ENCODE results near the gene SLC25A41. TPM values are rescaled to one million over a fixed set of nuclear protein-coding genes. Genes with fewer than 3 reads are reported as not detected.
A peak's percentile ranks its signal among the peaks of the same experiment; 100 is the strongest.

SLC25A41 gene
- total and polyA plus RNA-seq, 2 of the 13 experiments (the other 11 are each of a cell fraction or from before 2014, with no cell fraction given) = 0.33 to 0.95 TPM

DNA sequence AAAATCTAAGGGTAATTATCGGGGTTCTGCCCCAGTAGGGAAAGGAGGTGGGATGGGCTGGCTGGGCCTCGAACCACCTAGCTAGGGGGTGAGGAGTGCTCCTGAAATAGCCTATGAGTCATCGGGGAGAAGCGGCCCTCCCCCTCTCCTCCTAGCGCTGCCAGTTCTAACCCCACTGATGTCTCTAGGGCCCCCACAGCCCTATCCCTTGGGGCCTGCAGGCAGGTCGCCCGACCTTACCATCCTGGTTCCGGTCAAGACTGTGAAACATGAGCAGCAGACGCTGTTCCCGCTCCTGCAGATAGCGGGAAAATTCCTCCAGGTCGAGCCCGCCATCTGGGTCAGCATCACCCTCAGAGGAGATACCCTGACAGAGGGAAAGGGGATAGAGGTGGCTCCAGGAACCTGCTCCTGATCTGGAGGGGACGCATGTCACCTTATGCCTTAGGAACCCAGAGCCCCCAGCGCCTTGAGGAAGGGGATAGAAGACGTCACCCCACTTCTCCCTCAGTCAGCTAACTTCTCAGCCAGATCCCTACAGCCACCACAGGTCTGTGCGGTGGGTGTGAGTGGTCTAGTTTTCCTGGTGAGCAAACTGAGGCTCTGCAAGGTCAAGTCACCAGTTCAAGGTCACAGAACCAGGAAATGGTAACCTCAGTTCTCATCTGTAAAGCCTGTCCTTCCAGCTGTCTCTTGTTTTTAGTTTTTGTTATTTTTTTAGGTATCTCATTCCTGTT is 24.6 kb upstream of the SLC25A41 start:
- H3K36me3 ChIP-seq (replicated peaks in 1 of 2; ENCODE audit: control insufficient read depth in 1 of 2, insufficient read depth in 2 of 2, low read length in 2 of 2) = peaks cover 9 to 24% of the 10 kb centered on the region in 2 experiments
- FAIRE-seq = no peak
- TF ChIP-seq, protein P1, sequence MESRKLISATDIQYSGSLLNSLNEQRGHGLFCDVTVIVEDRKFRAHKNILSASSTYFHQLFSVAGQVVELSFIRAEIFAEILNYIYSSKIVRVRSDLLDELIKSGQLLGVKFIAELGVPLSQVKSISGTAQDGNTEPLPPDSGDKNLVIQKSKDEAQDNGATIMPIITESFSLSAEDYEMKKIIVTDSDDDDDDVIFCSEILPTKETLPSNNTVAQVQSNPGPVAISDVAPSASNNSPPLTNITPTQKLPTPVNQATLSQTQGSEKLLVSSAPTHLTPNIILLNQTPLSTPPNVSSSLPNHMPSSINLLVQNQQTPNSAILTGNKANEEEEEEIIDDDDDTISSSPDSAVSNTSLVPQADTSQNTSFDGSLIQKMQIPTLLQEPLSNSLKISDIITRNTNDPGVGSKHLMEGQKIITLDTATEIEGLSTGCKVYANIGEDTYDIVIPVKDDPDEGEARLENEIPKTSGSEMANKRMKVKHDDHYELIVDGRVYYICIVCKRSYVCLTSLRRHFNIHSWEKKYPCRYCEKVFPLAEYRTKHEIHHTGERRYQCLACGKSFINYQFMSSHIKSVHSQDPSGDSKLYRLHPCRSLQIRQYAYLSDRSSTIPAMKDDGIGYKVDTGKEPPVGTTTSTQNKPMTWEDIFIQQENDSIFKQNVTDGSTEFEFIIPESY (CRISPR knock-in tag; IDR thresholded peaks at IDR 0.05) = peak; percentile 19; the same call in 1 of the 2 replicates
- TF ChIP-seq POGK (CRISPR knock-in tag; conservative IDR thresholded peaks at IDR 0.05) (no peak), ZNF619 (CRISPR knock-in tag; IDR thresholded peaks at IDR 0.05) (0 out of 2 replicates have a peak, but pooled peaks have one; percentile 8), NRL (CRISPR knock-in tag; IDR thresholded peaks at IDR 0.05; ENCODE audit: borderline replicate concordance) (no peak), ZNF629 (CRISPR knock-in tag; conservative IDR thresholded peaks at IDR 0.05) (0 out of 2 replicates have a peak, but pooled peaks have one; percentile 3)
- H2AFZ ChIP-seq (ENCODE audit: low read length) = no peak overlapping the region
- 96% methylated on average over 13 of the region's 17 CpGs for WGBS (ENCODE audit: low lambda C conversion rate)
- peak overlapping the region in 2 of 3 experiments; percentile 66 to 81; a peak in 3 of 6 replicates for H3K4me3 ChIP-seq (replicated peaks in 1 of 3; ENCODE audit: insufficient read depth in 1 of 3, low read depth in 2 of 3, low read length in 3 of 3)
- peak overlapping the region; percentile 57; the same call in 1 of the 2 replicates for H3K9ac ChIP-seq (ENCODE audit: insufficient read depth, low read depth, low read length)
- ChIA-PET POLR2A (interaction anchor here (2.0 kb wide), 1 partner anchor 33 kb away, joined by 4 read pairs; the partner anchor contains the start of gene KHSRP), CTCF (ENCODE audit: low intra/inter-chr PET ratio, low total read pairs) (no interaction called here)
- in situ Hi-C loops (cut with HindIII; ENCODE audit: extremely low pct_ligation_motif_present, low pct_unique_long_range_greater_than_20kb) = no loop called here
- intact Hi-C loops (cut with micrococcal nuclease; ENCODE audit: unreplicated experiment) = no loop called here
- no peak overlapping the region for H3K27ac ChIP-seq (ENCODE audit: extremely low read length, insufficient read depth, low read length)
- peak overlapping the region; percentile 91 for H3K4me2 ChIP-seq (ENCODE audit: low read depth, low read length)
- H4K20me1 ChIP-seq (ENCODE audit: insufficient read depth, low read length) = no peaks in the 10 kb centered on the region
- no TSS peak for BruUV-seq (replicated peaks)
- H3K79me2 ChIP-seq (ENCODE audit: insufficient read depth, low read length) = no peaks in the 10 kb centered on the region
- H3K27me3 ChIP-seq (ENCODE audit: control insufficient read depth in 1 of 2, insufficient read depth in 2 of 2, low read length in 2 of 2) = no peaks in the 10 kb centered on the region
- peaks cover 5% of the 10 kb centered on the region; the same call in 1 of the 2 replicates for H3K9me3 ChIP-seq (ENCODE audit: low read length)
- ATAC-seq = no peak
- no peak for DNase-seq (ENCODE audit: low spot score)
- peaks cover 11% of the 10 kb centered on the region for H3K4me1 ChIP-seq (ENCODE audit: insufficient read depth, low read length)

Data from HepG2 (cell line).